GM19239 (cell line): Measurements from ENCODE around the gene DYSF.

Experiments used
- DNase-seq: peaks from one replicate; pipeline ENCODE4 v3.0.0; 2011; ENCODE audit warnings: low spot score; ENCODE audit not compliant: insufficient read length
- FAIRE-seq: peaks from 2 replicates; lab custom pipeline; 2011; peaks lifted over from hg19 to GRCh38; lab: Jason Lieb, UNC

The DYSF gene

GRCh38 chr2:71562518-71562917 lies 109.2 kb downstream of the DYSF start:
- FAIRE-seq (no peak), DNase-seq (no peak)

DNA sequence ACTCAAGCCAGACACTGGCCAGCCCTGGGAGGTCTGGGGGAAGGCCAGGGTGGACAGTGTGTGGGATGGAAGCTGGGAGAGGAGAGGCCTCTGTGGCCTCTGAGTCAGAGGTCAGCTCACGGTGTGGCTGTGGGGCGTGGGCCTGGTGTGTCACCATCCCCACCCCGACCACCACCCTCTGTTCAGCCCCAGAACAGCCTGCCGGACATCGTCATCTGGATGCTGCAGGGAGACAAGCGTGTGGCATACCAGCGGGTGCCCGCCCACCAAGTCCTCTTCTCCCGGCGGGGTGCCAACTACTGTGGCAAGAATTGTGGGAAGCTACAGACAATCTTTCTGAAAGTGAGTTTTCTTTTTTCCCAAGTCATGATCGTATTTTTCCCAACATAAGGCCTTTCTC lies 110.5 kb downstream of the DYSF start:
- FAIRE-seq, result no peak
- DNase-seq, result no peak

DNA sequence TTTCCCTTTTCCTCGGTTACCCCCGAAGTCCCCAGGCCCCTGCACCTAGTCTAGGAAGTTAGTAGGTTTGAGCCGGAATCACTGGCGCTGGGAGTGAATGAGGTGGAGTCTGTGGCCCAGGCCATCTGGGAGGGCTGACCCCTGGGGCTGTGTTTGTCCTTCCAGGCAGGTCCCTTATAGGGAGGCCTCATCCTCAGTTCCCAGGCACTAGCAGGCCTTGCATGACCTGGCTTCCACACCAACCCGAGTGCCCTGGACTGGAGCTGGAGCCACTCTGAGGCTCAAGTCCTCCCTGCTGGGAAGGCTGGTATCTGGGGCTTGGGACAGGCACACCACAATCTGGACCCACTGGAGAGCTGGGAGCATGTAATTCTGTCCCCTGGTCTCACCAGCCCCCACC lies 111.0 kb downstream of the DYSF start:
- FAIRE-seq (no peak), DNase-seq (no peak)

DNA sequence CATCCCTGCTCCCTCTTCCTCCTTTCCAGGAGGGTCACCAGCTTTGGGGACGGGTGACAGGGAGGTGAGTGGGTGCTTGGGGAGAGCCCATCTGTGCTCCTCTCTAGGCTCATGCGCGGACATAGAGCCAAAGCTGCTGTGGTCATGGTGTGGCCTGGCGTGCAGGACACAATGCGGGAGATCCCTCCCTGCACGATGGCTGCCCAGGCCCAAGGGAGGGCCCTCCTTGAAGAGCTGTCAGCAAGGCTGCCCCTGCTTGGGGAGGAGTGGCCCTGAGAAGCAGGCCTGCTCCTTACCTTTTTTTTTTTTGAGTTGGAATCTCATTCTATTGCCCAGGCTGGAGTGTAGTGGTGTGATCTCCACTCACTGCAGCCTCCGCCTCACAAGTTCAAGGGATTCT lies 111.4 kb downstream of the DYSF start:
- DNase-seq (no peak), FAIRE-seq (no peak)

GRCh38 chr2:71566372-71566771 lies 113.0 kb downstream of the DYSF start:
- FAIRE-seq, result no peak
- DNase-seq, result no peak

GRCh38 chr2:71567625-71568024 lies 114.3 kb downstream of the DYSF start:
- no peak for DNase-seq
- FAIRE-seq, result no peak

GRCh38 chr2:71568103-71568502 lies 114.7 kb downstream of the DYSF start:
- FAIRE-seq, result no peak

GRCh38 chr2:71570511-71570910 lies 117.2 kb downstream of the DYSF start:
- FAIRE-seq (no peak), DNase-seq (no peak)

More at GRCh38 chr2:71568103-71568502, 114.7 kb downstream of the DYSF start:
- DNase-seq, result no peak

DNA sequence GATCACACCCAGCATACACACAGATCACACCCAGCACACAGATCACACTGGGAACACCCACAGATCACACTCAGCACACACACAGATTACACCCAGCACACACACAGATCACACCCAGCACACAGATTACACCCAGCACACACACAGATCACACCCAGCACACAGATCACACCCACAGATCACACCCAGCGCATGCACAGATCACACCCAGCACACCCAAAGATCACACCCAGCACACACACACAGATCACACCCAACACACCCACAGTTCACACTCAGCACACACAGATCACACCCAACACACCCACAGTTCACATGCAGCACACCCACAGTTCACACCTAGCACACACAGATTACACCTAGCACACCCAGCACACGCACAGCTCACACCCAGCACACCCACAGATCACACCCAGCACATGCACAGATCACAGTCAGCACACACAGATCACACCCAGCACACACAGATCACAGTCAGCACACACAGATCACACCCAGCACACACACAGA lies 117.6 kb downstream of the DYSF start:
- FAIRE-seq, result no peak
- DNase-seq, result no peak

DNA sequence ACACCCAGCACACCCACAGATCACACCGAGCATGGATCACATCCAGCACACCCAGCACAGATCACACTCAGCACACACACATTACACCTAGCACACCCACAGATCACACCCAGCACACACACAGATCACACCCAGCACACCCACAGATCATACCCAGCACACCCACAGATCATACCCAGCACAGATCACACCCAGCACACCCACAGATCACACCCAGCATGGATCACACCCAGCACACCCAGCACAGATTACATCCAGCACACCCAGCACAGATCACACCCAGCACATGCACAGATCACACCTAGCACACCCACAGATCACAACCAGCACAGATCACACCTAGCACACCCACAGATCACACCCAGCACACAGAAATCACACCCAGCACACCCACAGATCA lies 118.6 kb downstream of the DYSF start:
- DNase-seq (no peak), FAIRE-seq (no peak)

GRCh38 chr2:71575966-71576365 lies 122.6 kb downstream of the DYSF start:
- FAIRE-seq, result no peak
- DNase-seq, result no peak

GRCh38 chr2:71576541-71576940 lies 123.2 kb downstream of the DYSF start:
- FAIRE-seq (no peak), DNase-seq (no peak)

DNA sequence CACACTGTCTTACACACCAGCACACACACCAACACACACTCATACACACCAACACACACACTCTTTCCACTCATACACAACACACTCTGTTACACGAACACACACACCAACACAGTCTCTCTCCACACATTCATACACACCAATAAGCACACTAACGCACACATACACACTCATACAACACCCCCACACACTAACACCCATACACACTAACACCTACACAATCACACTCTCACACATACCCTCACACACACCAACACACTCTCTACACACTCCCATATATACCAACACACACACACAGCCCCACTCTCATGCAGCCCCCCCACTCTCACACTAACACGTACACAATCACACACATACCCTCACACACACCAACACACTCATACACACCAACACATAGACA lies 123.8 kb downstream of the DYSF start:
- no peak for FAIRE-seq
- no peak for DNase-seq

DNA sequence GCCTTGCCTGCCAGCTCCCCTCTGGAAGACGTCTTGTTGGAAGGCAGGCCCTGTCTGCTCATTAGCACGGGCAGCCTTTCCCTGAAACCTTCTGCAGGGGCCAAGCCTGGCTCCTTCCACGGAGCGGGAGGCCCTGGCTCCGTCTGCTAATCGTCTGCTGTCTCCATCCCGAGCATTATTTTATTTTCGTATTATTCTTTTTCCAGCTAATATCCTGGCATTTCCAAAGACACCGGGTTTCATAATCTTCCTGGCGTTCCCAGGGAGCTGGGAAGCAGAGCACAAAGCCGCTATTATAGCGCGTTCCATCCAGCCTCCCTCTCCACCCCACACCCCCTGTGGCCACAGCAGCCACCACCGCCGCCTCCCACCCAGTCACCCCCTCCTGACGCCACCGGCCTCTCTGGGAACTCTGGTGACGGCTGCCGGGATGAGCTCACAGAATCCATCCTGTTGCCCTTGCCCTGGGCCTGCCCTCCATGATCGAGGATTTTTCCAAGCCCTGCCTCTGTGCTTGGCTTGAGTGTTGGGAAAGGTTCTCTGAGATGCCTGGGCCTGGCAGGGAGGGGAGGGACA lies 125.5 kb downstream of the DYSF start:
- FAIRE-seq (no peak), DNase-seq (no peak)

GRCh38 chr2:71581026-71581425 lies 127.7 kb downstream of the DYSF start:
- DNase-seq, result no peak
- no peak for FAIRE-seq

DNA sequence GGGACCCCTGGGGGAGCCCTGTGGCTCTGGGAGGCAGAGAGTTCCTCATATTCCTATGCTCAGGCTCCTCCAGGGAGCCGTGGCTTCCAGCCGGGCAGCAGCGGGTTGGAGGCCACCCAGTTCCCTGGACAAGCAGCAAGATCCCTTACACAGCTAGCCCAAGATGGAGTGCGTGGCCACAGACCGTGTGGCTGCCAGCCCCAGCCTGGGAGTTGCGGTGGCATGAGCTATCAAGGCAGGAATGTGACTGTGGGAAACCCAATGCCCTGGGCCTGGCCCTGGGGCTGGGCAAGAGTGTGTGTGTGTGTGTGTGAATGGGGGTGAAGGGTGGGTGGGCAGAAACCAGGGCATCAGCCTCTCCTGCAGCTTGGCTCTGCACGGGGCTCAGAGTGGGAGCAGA lies 130.5 kb downstream of the DYSF start:
- FAIRE-seq (no peak), DNase-seq (no peak)

DNA sequence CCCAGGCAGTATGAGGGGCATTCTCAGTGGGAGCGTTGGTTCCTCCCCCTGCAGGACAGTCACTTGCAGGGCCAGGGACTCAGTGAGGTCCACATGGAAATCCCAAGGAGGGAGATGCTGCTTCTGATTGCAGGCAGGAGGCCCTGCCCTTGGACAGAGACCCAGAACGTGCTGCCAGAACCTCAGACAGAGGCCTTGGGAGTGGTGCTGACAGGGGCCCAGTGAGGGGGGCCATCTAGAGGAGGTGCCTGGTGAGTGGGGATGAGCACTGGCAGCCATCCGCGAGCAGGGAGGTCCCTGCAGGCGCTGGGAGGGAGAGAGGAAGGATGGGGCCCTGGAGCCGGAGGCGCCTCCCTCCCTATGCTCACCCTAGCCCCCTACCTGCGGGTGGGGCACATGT lies 133.1 kb downstream of the DYSF start:
- FAIRE-seq (no peak), DNase-seq (no peak)

- FAIRE-seq, result no peak
- DNase-seq, result no peak
Measured at GRCh38 chr2:71587509-71588073, 134.2 kb downstream of the DYSF start.

GRCh38 chr2:71588497-71589170 lies 135.3 kb downstream of the DYSF start:
- FAIRE-seq, result no peak
- no peak for DNase-seq

GRCh38 chr2:71589763-71590162 lies 136.4 kb downstream of the DYSF start:
- no peak for DNase-seq
- FAIRE-seq, result no peak

GRCh38 chr2:71591044-71591443 lies 137.7 kb downstream of the DYSF start:
- FAIRE-seq, result no peak
- no peak for DNase-seq
